Liver (tissue), 9 donors: ENCODE measurements around the gene ZSCAN21. TPM values are rescaled to one million over a fixed set of nuclear protein-coding genes. Genes with fewer than 3 reads are reported as not detected.

Experiments used
- DNase-seq: peaks from one replicate; pipeline ENCODE4 v3.0.0-alpha.2; 2017; ENCODE audit warnings: low spot score
- H3K27ac ChIP-seq, 2 donors: one replicate each; pipeline ENCODE4 v1.7.0; 2013; ENCODE audit warnings: inconsistent platforms in 2 of 2, low read length in 2 of 2, control low read depth in 1 of 2, low read depth in 1 of 2, mild to moderate bottlenecking in 1 of 2
- H3K27me3 ChIP-seq, 4 donors: one replicate each; pipeline versions ENCODE4 v1.6.1 to v1.7.0; 2013; ENCODE audit warnings: low read length in 3 of 4, inconsistent platforms in 1 of 4, mild to moderate bottlenecking in 1 of 4, moderate library complexity in 1 of 4; ENCODE audit not compliant: control insufficient read depth in 4 of 4, insufficient read depth in 4 of 4
- H3K36me3 ChIP-seq, 4 donors: one replicate each; pipeline versions ENCODE4 v1.6.1 to v1.7.0; 2013; ENCODE audit warnings: low read length in 3 of 4, mild to moderate bottlenecking in 3 of 4, low read depth in 1 of 4, moderate library complexity in 1 of 4; ENCODE audit not compliant: control insufficient read depth in 4 of 4, insufficient read depth in 3 of 4
- H3K4me1 ChIP-seq, 4 donors: one replicate each; pipeline versions ENCODE4 v1.6.1 to v1.7.0; 2013; ENCODE audit warnings: low read length in 3 of 4, mild to moderate bottlenecking in 3 of 4, moderate library complexity in 1 of 4; ENCODE audit not compliant: control insufficient read depth in 4 of 4, insufficient read depth in 4 of 4
- H3K4me3 ChIP-seq, 3 donors: one replicate each; pipeline versions ENCODE4 v1.6.1 to v1.7.0; 2013; ENCODE audit warnings: low read length in 3 of 3, control low read depth in 1 of 3, low read depth in 1 of 3, mild to moderate bottlenecking in 1 of 3
- H3K9ac ChIP-seq, 2 donors: one replicate each; pipeline ENCODE4 v1.7.0; 2013; ENCODE audit warnings: low read length in 2 of 2, mild to moderate bottlenecking in 2 of 2, moderate library complexity in 2 of 2, control low read depth in 1 of 2, low read depth in 1 of 2
- H3K9me3 ChIP-seq, 4 donors: one replicate each; pipeline versions ENCODE4 v1.6.1 to v1.7.0; 2013; ENCODE audit warnings: low read length in 3 of 4; ENCODE audit not compliant: control insufficient read depth in 4 of 4
- EGR1 ChIP-seq, 2 donors: IDR thresholded peaks; 2 replicates each; pipeline ENCODE4 v1.6.1; 2016 to 2018; ENCODE audit warnings: antibody characterized with exemption in 2 of 2, low read depth in 2 of 2
- FOXA1 ChIP-seq: IDR thresholded peaks from 2 replicates; pipeline ENCODE4 v1.6.1; 2016; ENCODE audit warnings: antibody characterized with exemption
- FOXA2 ChIP-seq: IDR thresholded peaks from 2 replicates; pipeline ENCODE4 v1.6.1; 2016; ENCODE audit warnings: antibody characterized with exemption
- GABPA ChIP-seq, 2 donors: IDR thresholded peaks in 1 of 2; conservative IDR thresholded peaks in 1 of 2; 2 replicates each; pipeline ENCODE4 v1.6.1; 2016; ENCODE audit warnings: antibody characterized with exemption in 2 of 2, mild to moderate bottlenecking in 1 of 2, moderate library complexity in 1 of 2
- HNF4A ChIP-seq, 2 donors: conservative IDR thresholded peaks; 2 replicates each; pipeline ENCODE4 v1.6.1; 2016; ENCODE audit warnings: antibody characterized with exemption in 2 of 2, mild to moderate bottlenecking in 2 of 2
- HNF4G ChIP-seq: IDR thresholded peaks from 2 replicates; pipeline ENCODE4 v1.6.1; 2016; ENCODE audit warnings: antibody characterized with exemption
- JUND ChIP-seq, 2 donors: IDR thresholded peaks; 2 replicates each; pipeline ENCODE4 v1.6.1; 2016; ENCODE audit warnings: antibody characterized with exemption in 2 of 2
- NR2F2 ChIP-seq: IDR thresholded peaks from 2 replicates; pipeline ENCODE4 v1.6.1; 2016; ENCODE audit warnings: antibody characterized with exemption
- RAD21 ChIP-seq, 2 donors: IDR thresholded peaks; 2 replicates each; pipeline ENCODE4 v1.6.1; 2016; ENCODE audit warnings: antibody characterized with exemption in 2 of 2, mild to moderate bottlenecking in 2 of 2
- RXRA ChIP-seq, 2 donors: IDR thresholded peaks; 2 replicates each; pipeline ENCODE4 v1.6.1; 2017 to 2018; ENCODE audit warnings: antibody characterized with exemption in 2 of 2, mild to moderate bottlenecking in 1 of 2
- SP1 ChIP-seq: IDR thresholded peaks from 2 replicates; pipeline ENCODE4 v1.6.1; 2018; ENCODE audit warnings: antibody characterized with exemption, mild to moderate bottlenecking
- TAF1 ChIP-seq: conservative IDR thresholded peaks from 2 replicates; pipeline ENCODE4 v1.6.1; 2016; ENCODE audit warnings: antibody characterized with exemption, mild to moderate bottlenecking
- YY1 ChIP-seq: IDR thresholded peaks from 2 replicates; pipeline ENCODE4 v1.6.1; 2016; ENCODE audit warnings: antibody characterized with exemption, mild to moderate bottlenecking
- WGBS: extraction: QIAGEN DNeasy Blood & Tissue Kit; methylation state at CpG from one replicate; pipeline ENCODE4 v1.1.7; 2013; 5-methylcytosine and 5-hydroxymethylcytosine counted together
- polyA plus RNA-seq, 2 donors: library from polyadenylated mRNA; stranded (reverse) in 1 of 2; unstranded in 1 of 2; fragments of 200-250 nt in 1 of 2; fragments of >200 nt in 1 of 2; fragmentation: Nextera tagmentation in 1 of 2; extraction: Ambion mirVana in 1 of 2; gene quantifications; one replicate each; pipeline versions ENCODE4 v1.2.1 to v1.2.3, GENCODE V29; 2013 to 2015
- total RNA-seq, 2 donors: library from RNA; depleted of rRNA; stranded (reverse); fragments of >200 nt; gene quantifications; one replicate each; pipeline ENCODE4 v1.2.3, GENCODE V29; 2014
- TF ChIP-seq, protein P1 (sequence below): IDR thresholded peaks from 2 replicates; pipeline ENCODE4 v1.6.1; 2016; ENCODE audit warnings: antibody characterized with exemption
- TF ChIP-seq, protein P2 (sequence below): IDR thresholded peaks from 2 replicates; pipeline ENCODE4 v1.6.1; 2016; ENCODE audit warnings: antibody characterized with exemption
- TF ChIP-seq, protein P3 (sequence below): IDR thresholded peaks from 2 replicates; pipeline ENCODE4 v1.6.1; 2016; ENCODE audit warnings: antibody characterized with exemption
- donor health status: healthy.
- donor health status: healthy.
- donor health status: healthy.
- donor health status: healthy.
- donor health status: healthy.

Gene ZSCAN21
- total and polyA plus RNA-seq, 4 donors, result 4.6 to 8.6 (median 6.9) TPM

DNA sequence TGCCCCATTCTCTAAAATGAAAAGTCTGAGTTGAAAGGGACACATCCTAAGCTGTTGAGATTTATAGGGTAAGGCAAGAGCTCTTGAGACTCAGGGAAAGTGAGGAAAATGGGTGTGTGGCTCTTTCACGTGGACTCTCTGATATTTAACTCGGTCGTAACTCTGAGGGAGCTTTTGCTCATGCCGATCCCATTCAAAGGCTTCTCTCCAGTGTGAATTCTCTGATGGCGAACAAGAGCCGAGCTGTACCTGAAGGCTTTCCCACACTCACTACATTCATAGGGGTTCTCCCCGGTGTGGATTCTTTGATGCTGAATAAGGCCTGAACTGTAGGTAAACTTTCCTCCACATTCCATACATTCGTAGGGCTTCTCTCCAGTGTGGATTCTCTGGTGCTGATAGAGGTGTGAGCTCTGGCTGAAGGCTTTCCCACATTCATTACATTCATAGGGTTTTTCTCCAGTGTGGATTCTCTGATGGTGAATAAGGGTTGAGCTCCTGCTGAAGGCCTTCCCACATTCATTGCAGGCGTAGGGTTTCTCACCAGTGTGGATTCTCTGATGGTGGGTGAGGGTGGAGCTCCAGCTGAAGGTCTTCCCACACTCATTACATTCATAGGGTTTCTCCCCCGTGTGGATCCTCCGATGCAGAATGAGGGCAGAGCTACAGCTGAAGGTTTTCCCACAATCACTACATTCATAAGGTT is 21.6 kb downstream of the ZSCAN21 start:
- Histone ChIP-seq H3K4me3 (peak overlapping the region in 2 of 3 donors; percentile 9 to 55), H3K9ac (no peak overlapping the region), H3K27me3 (no peaks in the 10 kb centered on the region), H3K9me3 (peaks cover 20 to 30% (median 22%) of the 10 kb centered on the region in 4 donors), H3K4me1 (peaks cover 0 to 6% (median 2%) of the 10 kb centered on the region in 4 donors), H3K27ac (no peak overlapping the region), H3K36me3 (peaks cover 21 to 66% (median 60%) of the 10 kb centered on the region in 4 donors)
- DNase-seq, result no peak
- 98% methylated on average over 11 of the region's 11 CpGs for WGBS
- TF ChIP-seq, protein P1, sequence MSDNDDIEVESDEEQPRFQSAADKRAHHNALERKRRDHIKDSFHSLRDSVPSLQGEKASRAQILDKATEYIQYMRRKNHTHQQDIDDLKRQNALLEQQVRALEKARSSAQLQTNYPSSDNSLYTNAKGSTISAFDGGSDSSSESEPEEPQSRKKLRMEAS, result no peak
- TF ChIP-seq HNF4G, result no peak
- no peak for TF ChIP-seq RXRA (IDR thresholded peaks at IDR 0.05)
- TF ChIP-seq, protein P2, sequence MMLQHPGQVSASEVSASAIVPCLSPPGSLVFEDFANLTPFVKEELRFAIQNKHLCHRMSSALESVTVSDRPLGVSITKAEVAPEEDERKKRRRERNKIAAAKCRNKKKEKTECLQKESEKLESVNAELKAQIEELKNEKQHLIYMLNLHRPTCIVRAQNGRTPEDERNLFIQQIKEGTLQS, result no peak

DNA sequence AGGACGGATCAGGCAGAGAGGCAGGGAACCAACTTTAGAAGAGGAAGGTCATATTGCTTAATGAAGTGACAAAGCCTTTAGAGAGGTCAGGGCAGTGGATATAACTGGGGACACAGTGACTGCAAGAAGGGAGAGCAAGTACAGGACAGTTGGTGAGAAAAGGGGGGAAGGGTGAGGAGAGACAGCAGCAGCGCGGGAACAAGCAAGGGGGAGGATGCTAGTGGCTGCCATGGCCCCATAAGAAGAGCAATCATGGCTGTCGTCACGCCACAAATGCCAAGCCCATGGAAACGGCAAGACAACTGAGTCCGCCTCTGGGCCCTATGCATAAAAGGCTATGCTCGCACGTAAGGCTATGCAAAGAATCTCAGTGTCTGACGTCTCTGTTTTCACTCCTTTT is 22.9 kb downstream of the ZSCAN21 start:
- no peaks in the 10 kb centered on the region for H3K27me3 ChIP-seq
- H3K4me3 ChIP-seq, result peak overlapping the region in 1 of 3 donors; percentile 42
- peaks cover 21 to 76% (median 67%) of the 10 kb centered on the region in 4 donors for H3K36me3 ChIP-seq
- TF ChIP-seq, protein P3, sequence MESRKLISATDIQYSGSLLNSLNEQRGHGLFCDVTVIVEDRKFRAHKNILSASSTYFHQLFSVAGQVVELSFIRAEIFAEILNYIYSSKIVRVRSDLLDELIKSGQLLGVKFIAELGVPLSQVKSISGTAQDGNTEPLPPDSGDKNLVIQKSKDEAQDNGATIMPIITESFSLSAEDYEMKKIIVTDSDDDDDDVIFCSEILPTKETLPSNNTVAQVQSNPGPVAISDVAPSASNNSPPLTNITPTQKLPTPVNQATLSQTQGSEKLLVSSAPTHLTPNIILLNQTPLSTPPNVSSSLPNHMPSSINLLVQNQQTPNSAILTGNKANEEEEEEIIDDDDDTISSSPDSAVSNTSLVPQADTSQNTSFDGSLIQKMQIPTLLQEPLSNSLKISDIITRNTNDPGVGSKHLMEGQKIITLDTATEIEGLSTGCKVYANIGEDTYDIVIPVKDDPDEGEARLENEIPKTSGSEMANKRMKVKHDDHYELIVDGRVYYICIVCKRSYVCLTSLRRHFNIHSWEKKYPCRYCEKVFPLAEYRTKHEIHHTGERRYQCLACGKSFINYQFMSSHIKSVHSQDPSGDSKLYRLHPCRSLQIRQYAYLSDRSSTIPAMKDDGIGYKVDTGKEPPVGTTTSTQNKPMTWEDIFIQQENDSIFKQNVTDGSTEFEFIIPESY, result no peak
- no peak for TF ChIP-seq JUND (IDR thresholded peaks at IDR 0.05)
- TF ChIP-seq, protein P2, result no peak
- TF ChIP-seq, protein P1, result no peak
- no peak for TF ChIP-seq NR2F2
- TF ChIP-seq EGR1 (IDR thresholded peaks at IDR 0.05; ENCODE audit: low read depth in 2 of 2), result no peak
- TF ChIP-seq FOXA2, result no peak
- TF ChIP-seq YY1, result no peak
- no peak for TF ChIP-seq FOXA1
- TF ChIP-seq SP1, result no peak
- TF ChIP-seq RXRA (IDR thresholded peaks at IDR 0.05), result no peak
- TF ChIP-seq TAF1, result no peak
- no peak for TF ChIP-seq RAD21 (IDR thresholded peaks at IDR 0.05)
- no peak for TF ChIP-seq HNF4G
- TF ChIP-seq HNF4A (conservative IDR thresholded peaks at IDR 0.05), result no peak
- TF ChIP-seq GABPA (IDR thresholded peaks at IDR 0.05 in 1 of 2, conservative IDR thresholded peaks at IDR 0.05 in 1 of 2), result no peak
- no peak overlapping the region for H3K27ac ChIP-seq
- H3K9me3 ChIP-seq, result peaks cover 20 to 30% (median 22%) of the 10 kb centered on the region in 4 donors
- no peaks in the 10 kb centered on the region for H3K4me1 ChIP-seq
- no peak for DNase-seq
- 98% methylated on average over 10 of the region's 10 CpGs for WGBS
- no peak overlapping the region for H3K9ac ChIP-seq
